Loucy (cell line): ENCODE data around the gene ARHGAP24.

Experiments used
- H2AFZ ChIP-seq: fragments of 200-600 bp; sonication (generic); 2 replicates; pipeline ENCODE4 v1.6.0; 2016; ENCODE audit warnings: antibody characterized with exemption, mild to moderate bottlenecking, low read length, moderate library complexity
- H3F3A ChIP-seq: fragments of 200-600 bp; 2 replicates; pipeline ENCODE4 v1.6.0; 2016; ENCODE audit warnings: antibody characterized with exemption, low read depth, mild to moderate bottlenecking
- H3K27me3 ChIP-seq: fragments of 200-600 bp; sonication (generic); 2 replicates; pipeline ENCODE4 v1.6.1; 2014; ENCODE audit warnings: low read length, mild to moderate bottlenecking; ENCODE audit not compliant: insufficient read depth, poor library complexity, severe bottlenecking
- H3K36me3 ChIP-seq: fragments of 200-600 bp; sonication (generic); 2 replicates; pipeline ENCODE4 v1.6.1; 2016; ENCODE audit warnings: low read length; ENCODE audit not compliant: insufficient read depth
- H3K4me1 ChIP-seq: fragments of 200-600 bp; sonication (generic); 2 replicates; pipeline ENCODE4 v1.5.1; 2014; ENCODE audit warnings: low read length, mild to moderate bottlenecking; ENCODE audit not compliant: insufficient read depth, poor library complexity, severe bottlenecking
- H3K4me2 ChIP-seq: fragments of 200-600 bp; sonication (generic); 2 replicates; pipeline ENCODE4 v1.6.0; 2014; ENCODE audit warnings: antibody characterized with exemption, low read length, low read depth, mild to moderate bottlenecking; ENCODE audit not compliant: poor library complexity, severe bottlenecking
- H3K4me3 ChIP-seq: fragments of 200-600 bp; sonication (generic); 2 replicates; pipeline ENCODE4 v1.5.1; 2014; ENCODE audit warnings: low read length, mild to moderate bottlenecking, mixed read lengths; ENCODE audit not compliant: poor library complexity, severe bottlenecking
- H3K79me2 ChIP-seq: fragments of 200-600 bp; sonication (generic); 2 replicates; pipeline ENCODE4 v1.6.1; 2014; ENCODE audit warnings: low read length; ENCODE audit not compliant: insufficient read depth
- H3K9ac ChIP-seq: fragments of 200-600 bp; sonication (generic); 2 replicates; pipeline ENCODE4 v1.6.0; 2014; ENCODE audit warnings: mild to moderate bottlenecking, low read depth, low read length, moderate library complexity; ENCODE audit not compliant: poor library complexity, severe bottlenecking
- H3K9me2 ChIP-seq: fragments of 200-600 bp; sonication (generic); replicated peaks from 2 replicates; pipeline ENCODE4 v1.6.1; 2016; ENCODE audit warnings: low read depth, low read length, mixed read lengths
- H3K9me3 ChIP-seq: fragments of 200-600 bp; sonication (generic); 2 replicates; pipeline ENCODE4 v1.6.1; 2014; ENCODE audit warnings: mild to moderate bottlenecking, antibody characterized with exemption, low read length, low read depth; ENCODE audit not compliant: insufficient read depth
- H4K20me1 ChIP-seq: fragments of 200-600 bp; sonication (generic); 2 replicates; pipeline ENCODE4 v1.6.0; 2014; ENCODE audit warnings: antibody characterized with exemption, low read length, mild to moderate bottlenecking; ENCODE audit not compliant: insufficient read depth, poor library complexity, severe bottlenecking
- EZH2phosphoT487 ChIP-seq: fragments of 200-600 bp; IDR thresholded peaks from 2 replicates; pipeline ENCODE4 v1.6.1; 2018; ENCODE audit warnings: antibody characterized with exemption, mild to moderate bottlenecking, moderate library complexity, borderline replicate concordance
- TF ChIP-seq, protein P1 (sequence below): fragments of 200-600 bp; sonication (generic); conservative IDR thresholded peaks from 2 replicates; pipeline ENCODE4 v1.5.1; 2014; ENCODE audit warnings: mild to moderate bottlenecking, antibody characterized with exemption, low read length

Gene ARHGAP24

GRCh38 chr4:85967872-85968271 lies 492.9 kb downstream of the ARHGAP24 start:
- TF ChIP-seq, protein P1, sequence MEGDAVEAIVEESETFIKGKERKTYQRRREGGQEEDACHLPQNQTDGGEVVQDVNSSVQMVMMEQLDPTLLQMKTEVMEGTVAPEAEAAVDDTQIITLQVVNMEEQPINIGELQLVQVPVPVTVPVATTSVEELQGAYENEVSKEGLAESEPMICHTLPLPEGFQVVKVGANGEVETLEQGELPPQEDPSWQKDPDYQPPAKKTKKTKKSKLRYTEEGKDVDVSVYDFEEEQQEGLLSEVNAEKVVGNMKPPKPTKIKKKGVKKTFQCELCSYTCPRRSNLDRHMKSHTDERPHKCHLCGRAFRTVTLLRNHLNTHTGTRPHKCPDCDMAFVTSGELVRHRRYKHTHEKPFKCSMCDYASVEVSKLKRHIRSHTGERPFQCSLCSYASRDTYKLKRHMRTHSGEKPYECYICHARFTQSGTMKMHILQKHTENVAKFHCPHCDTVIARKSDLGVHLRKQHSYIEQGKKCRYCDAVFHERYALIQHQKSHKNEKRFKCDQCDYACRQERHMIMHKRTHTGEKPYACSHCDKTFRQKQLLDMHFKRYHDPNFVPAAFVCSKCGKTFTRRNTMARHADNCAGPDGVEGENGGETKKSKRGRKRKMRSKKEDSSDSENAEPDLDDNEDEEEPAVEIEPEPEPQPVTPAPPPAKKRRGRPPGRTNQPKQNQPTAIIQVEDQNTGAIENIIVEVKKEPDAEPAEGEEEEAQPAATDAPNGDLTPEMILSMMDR = no peak
- TF ChIP-seq EZH2phosphoT487 = no peak
- peaks cover 3% of the 10 kb centered on the region; the same call in 1 of the 2 replicates for H3K9me3 ChIP-seq

GRCh38 chr4:85968945-85969819 lies 494.2 kb downstream of the ARHGAP24 start:
- no peaks in the 10 kb centered on the region for H3K27me3 ChIP-seq
- H3K9ac ChIP-seq = peak overlapping the region; percentile 24
- peak overlapping the region; percentile 15 for H3K4me3 ChIP-seq
- H3K9me2 ChIP-seq = no peaks in the 10 kb centered on the region
- H3K36me3 ChIP-seq = no peaks in the 10 kb centered on the region
- H3K79me2 ChIP-seq = no peaks in the 10 kb centered on the region
- H3K4me1 ChIP-seq = peaks cover 38% of the 10 kb centered on the region
- no peak for TF ChIP-seq EZH2phosphoT487
- TF ChIP-seq, protein P1 = peak; percentile 79
- peaks cover 3% of the 10 kb centered on the region; the same call in 1 of the 2 replicates for H3K9me3 ChIP-seq
- peaks cover 3% of the 10 kb centered on the region; the same call in 1 of the 2 replicates for H3F3A ChIP-seq
- H3K4me2 ChIP-seq = peak overlapping the region; percentile 40
- H2AFZ ChIP-seq = no peak overlapping the region
- H4K20me1 ChIP-seq = no peaks in the 10 kb centered on the region

More at GRCh38 chr4:85967872-85968271, 492.9 kb downstream of the ARHGAP24 start:
- H3K4me1 ChIP-seq = peaks cover 38% of the 10 kb centered on the region
- H3K9ac ChIP-seq = peak overlapping the region; percentile 24
- H3K4me2 ChIP-seq = peak overlapping the region; percentile 40
- no peak overlapping the region for H3K4me3 ChIP-seq
- no peaks in the 10 kb centered on the region for H4K20me1 ChIP-seq
- peaks cover 3% of the 10 kb centered on the region; the same call in 1 of the 2 replicates for H3F3A ChIP-seq
- H3K79me2 ChIP-seq = no peaks in the 10 kb centered on the region
- H2AFZ ChIP-seq = peak overlapping the region; percentile 52
- no peaks in the 10 kb centered on the region for H3K27me3 ChIP-seq
- no peaks in the 10 kb centered on the region for H3K9me2 ChIP-seq
- no peaks in the 10 kb centered on the region for H3K36me3 ChIP-seq

GRCh38 chr4:85970535-85970934 lies 495.6 kb downstream of the ARHGAP24 start:
- no peaks in the 10 kb centered on the region for H3K79me2 ChIP-seq
- no peaks in the 10 kb centered on the region for H3K36me3 ChIP-seq
- H2AFZ ChIP-seq = no peak overlapping the region; the same call in 1 of the 2 replicates
- TF ChIP-seq, protein P1 = no peak
- no peak for TF ChIP-seq EZH2phosphoT487
- no peaks in the 10 kb centered on the region for H3K9me3 ChIP-seq
- H3K9ac ChIP-seq = no peak overlapping the region
- no peaks in the 10 kb centered on the region for H4K20me1 ChIP-seq
- no peak overlapping the region for H3K4me3 ChIP-seq
- no peak overlapping the region for H3K4me2 ChIP-seq
- no peaks in the 10 kb centered on the region for H3K9me2 ChIP-seq
- no peaks in the 10 kb centered on the region for H3K27me3 ChIP-seq
- peaks cover 35% of the 10 kb centered on the region for H3K4me1 ChIP-seq
- H3F3A ChIP-seq = peaks cover 3% of the 10 kb centered on the region; the same call in 1 of the 2 replicates
